OCI-LY1 (cell line): ENCODE data around the gene IPP.

Source experiments
- H2AFZ ChIP-seq: fragments of 200-600 bp; sonication (generic), shearing (Covaris generic); 2 replicates; pipeline ENCODE4 v1.6.0; 2014; ENCODE audit warnings: antibody characterized with exemption, mild to moderate bottlenecking, low read length
- H3F3A ChIP-seq: fragments of 200-600 bp; sonication (generic), shearing (Covaris generic); 2 replicates; pipeline ENCODE4 v1.6.0; 2014; ENCODE audit warnings: mild to moderate bottlenecking, antibody characterized with exemption, low read length, moderate library complexity; ENCODE audit not compliant: insufficient read depth
- H3K27ac ChIP-seq: fragments of 200-600 bp; sonication (generic); 2 replicates; pipeline ENCODE4 v1.5.1; 2014; ENCODE audit warnings: low read length, mixed run types, mild to moderate bottlenecking, low read depth; ENCODE audit not compliant: poor library complexity, severe bottlenecking
- H3K27me3 ChIP-seq: fragments of 200-600 bp; sonication (generic); 2 replicates; pipeline ENCODE4 v1.6.0; 2014; ENCODE audit warnings: antibody characterized with exemption, mild to moderate bottlenecking, low read length, moderate library complexity; ENCODE audit not compliant: insufficient read depth
- H3K36me3 ChIP-seq: fragments of 200-600 bp; sonication (generic); 2 replicates; pipeline ENCODE4 v1.6.1; 2014; ENCODE audit warnings: mild to moderate bottlenecking, antibody characterized with exemption, low read length, moderate library complexity, mixed read lengths; ENCODE audit not compliant: insufficient read depth
- H3K4me1 ChIP-seq: fragments of 200-600 bp; sonication (generic); 2 replicates; pipeline ENCODE4 v1.5.1; 2014; ENCODE audit warnings: mild to moderate bottlenecking, low read length, moderate library complexity; ENCODE audit not compliant: insufficient read depth, severe bottlenecking
- H3K4me2 ChIP-seq: fragments of 200-600 bp; sonication (generic), shearing (Covaris generic); 2 replicates; pipeline ENCODE4 v1.6.1; 2014; ENCODE audit warnings: low read length
- H3K4me3 ChIP-seq: fragments of 200-600 bp; sonication (generic); 2 replicates; pipeline ENCODE4 v1.5.1; 2014; ENCODE audit warnings: low read length, low read depth, mild to moderate bottlenecking, mixed read lengths; ENCODE audit not compliant: poor library complexity, severe bottlenecking
- H3K79me2 ChIP-seq: fragments of 200-600 bp; shearing (Covaris generic); 2 replicates; pipeline ENCODE4 v1.6.1; 2016; ENCODE audit warnings: mixed run types, low read length, mixed read lengths; ENCODE audit not compliant: insufficient read depth
- H3K9ac ChIP-seq: fragments of 200-600 bp; sonication (generic), shearing (Covaris generic); 2 replicates; pipeline ENCODE4 v1.6.1; 2014; ENCODE audit warnings: mild to moderate bottlenecking, low read length, mixed read lengths
- H3K9me2 ChIP-seq: fragments of 200-600 bp; sonication (generic), shearing (Covaris generic); 2 replicates; pipeline ENCODE4 v1.6.1; 2014; ENCODE audit warnings: low read depth, mild to moderate bottlenecking, low read length, mixed read lengths
- H3K9me3 ChIP-seq: fragments of 200-600 bp; shearing (Covaris generic); 2 replicates; pipeline ENCODE4 v1.6.1; 2014; ENCODE audit warnings: low read length, mixed read lengths
- H4K20me1 ChIP-seq: fragments of 200-600 bp; sonication (generic), shearing (Covaris generic); 2 replicates; pipeline ENCODE4 v1.6.0; 2016; ENCODE audit warnings: mild to moderate bottlenecking, low read length; ENCODE audit not compliant: insufficient read depth
- CTCF ChIP-seq: fragments of 200-600 bp; sonication (generic), shearing (Covaris generic); IDR thresholded peaks from 2 replicates; pipeline ENCODE4 v1.5.1; 2017; ENCODE audit warnings: mild to moderate bottlenecking, antibody characterized with exemption, low read length, moderate library complexity, mixed read lengths
- EZH2 ChIP-seq: fragments of 200-600 bp; sonication (generic), shearing (Covaris generic); IDR thresholded peaks from 2 replicates; pipeline ENCODE4 v1.8.0; 2017; ENCODE audit warnings: borderline replicate concordance, mixed run types, mild to moderate bottlenecking, antibody characterized with exemption, low read length, moderate library complexity, mixed read lengths

The IPP gene

GRCh38 chr1:45682942-45683341, 67.5 kb downstream of the IPP start:
- Histone ChIP-seq H3K27ac (peak overlapping the region; percentile 41), H3K9me2 (no peaks in the 10 kb centered on the region), H3K9ac (no peak overlapping the region), H3K27me3 (no peaks in the 10 kb centered on the region), H3F3A (no peaks in the 10 kb centered on the region), H3K36me3 (no peaks in the 10 kb centered on the region), H2AFZ (no peak overlapping the region), H3K9me3 (no peaks in the 10 kb centered on the region), H3K4me3 (peak overlapping the region; percentile 15), H4K20me1 (no peaks in the 10 kb centered on the region), H3K79me2 (peaks cover 83% of the 10 kb centered on the region), H3K4me1 (peaks cover 72% of the 10 kb centered on the region), H3K4me2 (peak overlapping the region; percentile 31; the same call in 1 of the 2 replicates)
- TF ChIP-seq CTCF (no peak), EZH2 (no peak)

GRCh38 chr1:45679123-45679522, 71.3 kb downstream of the IPP start:
- TF ChIP-seq EZH2 (no peak), CTCF (no peak)
- Histone ChIP-seq H3K9me2 (no peaks in the 10 kb centered on the region), H3K4me1 (peaks cover 63% of the 10 kb centered on the region), H2AFZ (no peak overlapping the region), H3K36me3 (peaks cover 10% of the 10 kb centered on the region; the same call in 1 of the 2 replicates), H3K79me2 (peaks cover 98% of the 10 kb centered on the region), H3K27ac (no peak overlapping the region), H3K9me3 (no peaks in the 10 kb centered on the region), H3F3A (no peaks in the 10 kb centered on the region), H4K20me1 (no peaks in the 10 kb centered on the region), H3K27me3 (no peaks in the 10 kb centered on the region), H3K9ac (no peak overlapping the region), H3K4me2 (peak overlapping the region; percentile 23; the same call in 1 of the 2 replicates), H3K4me3 (no peak overlapping the region)

- TF ChIP-seq CTCF (no peak), EZH2 (no peak)
- Histone ChIP-seq H4K20me1 (no peaks in the 10 kb centered on the region), H3K4me1 (peaks cover 57% of the 10 kb centered on the region)
These were observed 72.0 kb downstream of the IPP start for GRCh38 chr1:45678489-45678888.

More at GRCh38 chr1:45678489-45678888, 72.0 kb downstream of the IPP start:
- H3K9me2 ChIP-seq: no peaks in the 10 kb centered on the region
- no peak overlapping the region for H2AFZ ChIP-seq
- no peaks in the 10 kb centered on the region for H3F3A ChIP-seq
- no peaks in the 10 kb centered on the region for H3K9me3 ChIP-seq
- H3K27ac ChIP-seq: no peak overlapping the region
- no peaks in the 10 kb centered on the region for H3K27me3 ChIP-seq
- H3K36me3 ChIP-seq: peaks cover 14% of the 10 kb centered on the region; the same call in 1 of the 2 replicates
- H3K9ac ChIP-seq: no peak overlapping the region
- peaks cover 98% of the 10 kb centered on the region for H3K79me2 ChIP-seq
- H3K4me3 ChIP-seq: no peak overlapping the region
- no peak overlapping the region for H3K4me2 ChIP-seq
